T-helper 2 cell treated with Interferon-gamma antibody and Interleukin-4, amounts not matched to agents 100 ng/mL and 5 ng/mL, for 36 hours (primary cell): ENCODE measurements around the gene COA3. TPM values are rescaled to one million over a fixed set of nuclear protein-coding genes. Genes with fewer than 3 reads are reported as not detected.

Experiments
- intact Hi-C: fragments of 100-400 bp; cut with micrococcal nuclease; formaldehyde crosslinking; loops from one replicate; pipeline ENCODE4 v1.15.1; 2023
- total RNA-seq: library from RNA; stranded (reverse); gene quantifications from 2 replicates; pipeline ENCODE4 v1.2.3, GENCODE V29; 2022

The COA3 gene
- total RNA-seq, 1 donor from 2014 or later: 48.9 TPM

- intact Hi-C loops: no loop called here
Measured at GRCh38 chr17:42754782-42755181, 43.7 kb downstream of the COA3 start.

- intact Hi-C loops: no loop called here
Measured at GRCh38 chr17:42751628-42752027, 46.9 kb downstream of the COA3 start.

- intact Hi-C loops: no loop called here
Measured at GRCh38 chr17:42750739-42751344, 47.7 kb downstream of the COA3 start.

GRCh38 chr17:42748908-42749798 lies 49.4 kb downstream of the COA3 start:
- intact Hi-C loops: no loop called here

GRCh38 chr17:42748202-42748907 lies 50.1 kb downstream of the COA3 start:
- intact Hi-C loops: no loop called here

Other genes with a start within 250 kb of the COA3 start
- gene HSD17B1, start 245.8 kb downstream of the COA3 start, total RNA-seq: 0.77 and 1.1 TPM in 2 replicates
- 83.5 and 90.0 TPM in 2 replicates for gene COASY, start 236.6 kb downstream of the COA3 start, total RNA-seq
- gene MLX, start 231.6 kb downstream of the COA3 start, total RNA-seq: 69.6 and 71.3 TPM in 2 replicates
- 17.7 and 18.9 TPM in 2 replicates for gene PSMC3IP, start 221.0 kb downstream of the COA3 start, total RNA-seq
- gene RETREG3, start 189.3 kb downstream of the COA3 start, total RNA-seq: 50.7 and 52.7 TPM in 2 replicates
- gene TUBG1, start 189.0 kb downstream of the COA3 start, total RNA-seq: 66.8 and 67.6 TPM in 2 replicates
- gene TUBG2, start 139.4 kb downstream of the COA3 start, total RNA-seq: 5.5 and 6.0 TPM in 2 replicates
- gene PLEKHH3, start 121.7 kb downstream of the COA3 start, total RNA-seq: 0.27 and 0.36 TPM in 2 replicates
- gene CCR10, start 116.9 kb downstream of the COA3 start, total RNA-seq: 0.30 and 0.34 TPM in 2 replicates
- gene CNTNAP1, start 116.2 kb downstream of the COA3 start, total RNA-seq: 0.61 and 0.66 TPM in 2 replicates
- 42.0 and 43.7 TPM in 2 replicates for gene EZH1, start 53.7 kb downstream of the COA3 start, total RNA-seq
- gene RAMP2, start 37.5 kb downstream of the COA3 start, total RNA-seq: not detected in 2 replicates
- gene VPS25, start 25.3 kb downstream of the COA3 start, total RNA-seq: 68.9 and 69.5 TPM in 2 replicates
- gene WNK4, start 18.1 kb downstream of the COA3 start, total RNA-seq: 0.11 and 0.50 TPM in 2 replicates
- not detected in 2 replicates for gene CNTD1, start 157 bp upstream of the COA3 start, total RNA-seq
- gene BECN1, start 25.6 kb upstream of the COA3 start, total RNA-seq: 93.3 and 105 TPM in 2 replicates
- gene PSME3, start 34.7 kb upstream of the COA3 start, total RNA-seq: 138 and 142 TPM in 2 replicates
- 2.3 and 2.7 TPM in 2 replicates for gene AOC2, start 45.9 kb upstream of the COA3 start, total RNA-seq
- 0.70 and 1.1 TPM in 2 replicates for gene AOC3, start 52.5 kb upstream of the COA3 start, total RNA-seq
- not detected in 2 replicates for gene G6PC1, start 102.1 kb upstream of the COA3 start, total RNA-seq
- 50.1 and 52.2 TPM in 2 replicates for gene AARSD1, start 165.8 kb upstream of the COA3 start, total RNA-seq
- 0.43 and 0.52 TPM in 2 replicates for gene PTGES3L, start 181.4 kb upstream of the COA3 start, total RNA-seq
- 14.9 and 17.5 TPM in 2 replicates for gene RUNDC1, start 181.9 kb upstream of the COA3 start, total RNA-seq
- 943 and 969 TPM in 2 replicates for gene RPL27, start 199.7 kb upstream of the COA3 start, total RNA-seq
- gene IFI35, start 208.1 kb upstream of the COA3 start, total RNA-seq: 101 and 103 TPM in 2 replicates
- 18.4 and 18.5 TPM in 2 replicates for gene VAT1, start 223.7 kb upstream of the COA3 start, total RNA-seq
- gene RND2, start 226.5 kb upstream of the COA3 start, total RNA-seq: 0.25 TPM in 1 of 2 replicates, not detected in the other